A549 (cell line): ENCODE measurements around the gene AEBP2. TPM values are rescaled to one million over a fixed set of nuclear protein-coding genes. Genes with fewer than 3 reads are reported as not detected.
A peak's percentile ranks its signal among the peaks of the same experiment; 100 is the strongest.

Experiments
- ATAC-seq, 2 experiments: fragments of 200-7000 bp in 1 of 2; fragments of >200 bp in 1 of 2; cut with Nextera tagmentation in 1 of 2; cut with Tn5 transposase in 1 of 2; 3 replicates each; pipeline versions ENCODE4 v1.8.0 to v1.9.1; 2018 to 2020; ENCODE audit warnings: mild to moderate bottlenecking in 1 of 2, moderate library complexity in 1 of 2
- CTCF ChIA-PET: fragments of 300-600 bp; sonication (Branson Sonifier 250); formaldehyde crosslinking; extraction: SDS; loops from one replicate; lab custom pipeline; 2021; ENCODE audit warnings: antibody characterized with exemption, inconsistent platforms; lab: Yijun Ruan, JAX
- POLR2A ChIA-PET: fragments of 350-600 bp; formaldehyde crosslinking; extraction: SDS; loops from one replicate; lab custom pipeline; 2021; ENCODE audit warnings: antibody characterized with exemption, inconsistent platforms; lab: Yijun Ruan, JAX
- DNase-seq, 2 experiments: peaks; one replicate each; pipeline versions ENCODE4 v3.0.0 to v3.0.0-alpha.2; 2011 to 2016; ENCODE audit warnings: low read depth in 1 of 2, low spot score in 1 of 2
- FAIRE-seq: peaks from 2 replicates; lab custom pipeline; 2011; peaks lifted over from hg19 to GRCh38; lab: Jason Lieb, UNC
- H3K27ac ChIP-seq, 2 experiments: fragments of >200 bp; sonication (Bioruptor Twin); formaldehyde crosslinking; 3 replicates each; pipeline ENCODE4 v1.5.1; 2016 to 2017
- H3K4me1 ChIP-seq: fragments of >200 bp; sonication (Bioruptor Twin); formaldehyde crosslinking; 3 replicates; pipeline ENCODE4 v1.6.1; 2016
- H3K4me2 ChIP-seq: fragments of >200 bp; sonication (Bioruptor Twin); formaldehyde crosslinking; 3 replicates; pipeline ENCODE4 v1.6.1; 2016
- H3K4me3 ChIP-seq: fragments of >200 bp; sonication (Bioruptor Twin); formaldehyde crosslinking; 3 replicates; pipeline ENCODE4 v1.5.1; 2016
- H3K9me3 ChIP-seq: fragments of >200 bp; sonication (Bioruptor Twin); formaldehyde crosslinking; 3 replicates; pipeline ENCODE4 v1.6.1; 2016
- BCL3 ChIP-seq: fragments of >200 bp; sonication (Bioruptor Twin); formaldehyde crosslinking; IDR thresholded peaks from 3 replicates; pipeline ENCODE4 v1.6.1; 2016
- BHLHE40 ChIP-seq: IDR thresholded peaks from 2 replicates; pipeline ENCODE4 v1.6.1; 2012; ENCODE audit warnings: low read depth, low read length, inconsistent platforms
- EHF ChIP-seq: fragments of 250-450 bp; sonication (Bioruptor Pico); IDR thresholded peaks from 2 replicates; pipeline ENCODE4 v1.5.0; 2020; ENCODE audit warnings: mild to moderate bottlenecking
- EP300 ChIP-seq, 2 experiments: fragments of >200 bp; sonication (Bioruptor Twin); formaldehyde crosslinking; IDR thresholded peaks; 2 replicates in 1 of 2; 3 replicates in 1 of 2; pipeline ENCODE4 v1.6.1; 2016 to 2017
- ESRRA ChIP-seq: fragments of 150-350 bp; IDR thresholded peaks from 2 replicates; pipeline ENCODE4 v1.6.1; 2014; ENCODE audit warnings: mild to moderate bottlenecking, low read length, borderline replicate concordance
- FOSL2 ChIP-seq, 2 experiments: fragments of 450-650 bp in 1 of 2; fragments of >200 bp in 1 of 2; sonication (Bioruptor Twin) in 1 of 2; formaldehyde crosslinking; IDR thresholded peaks; 2 replicates each; pipeline versions ENCODE4 v1.5.0 to v1.6.1; 2016 to 2020; ENCODE audit warnings: mild to moderate bottlenecking in 1 of 2, moderate library complexity in 1 of 2
- HES2 ChIP-seq: fragments of >200 bp; sonication (Bioruptor Twin); formaldehyde crosslinking; IDR thresholded peaks from 2 replicates; pipeline ENCODE4 v1.6.1; 2016
- HMGXB4 ChIP-seq: fragments of 250-450 bp; sonication (Bioruptor Pico); IDR thresholded peaks from 2 replicates; pipeline ENCODE4 v1.5.0; 2021; ENCODE audit warnings: mild to moderate bottlenecking, moderate library complexity, borderline replicate concordance
- HOXA7 ChIP-seq: fragments of 250-450 bp; sonication (Bioruptor Pico); IDR thresholded peaks from 2 replicates; pipeline ENCODE4 v1.5.0; 2020; ENCODE audit warnings: mild to moderate bottlenecking, moderate library complexity
- HOXB5 ChIP-seq: fragments of 250-450 bp; sonication (Bioruptor Pico); IDR thresholded peaks from 2 replicates; pipeline ENCODE4 v1.5.0; 2020; ENCODE audit warnings: mild to moderate bottlenecking, moderate library complexity
- JUNB ChIP-seq: fragments of >200 bp; sonication (Bioruptor Twin); formaldehyde crosslinking; IDR thresholded peaks from 2 replicates; pipeline ENCODE4 v1.6.1; 2016
- KDM5A ChIP-seq: fragments of 200-600 bp; sonication (generic); IDR thresholded peaks from 2 replicates; pipeline ENCODE4 v1.6.1; 2016; ENCODE audit warnings: antibody characterized with exemption, mild to moderate bottlenecking
- MAX ChIP-seq: IDR thresholded peaks from 2 replicates; pipeline ENCODE4 v1.6.1; 2012
- MYC ChIP-seq: IDR thresholded peaks from 2 replicates; pipeline ENCODE4 v1.6.1; 2012; ENCODE audit warnings: mild to moderate bottlenecking, inconsistent platforms, low read length, improper control_type of control experiment, borderline replicate concordance
- NFE2L2 ChIP-seq: fragments of 150-350 bp; conservative IDR thresholded peaks from 2 replicates; pipeline ENCODE4 v1.6.1; 2014; ENCODE audit warnings: low read length
- NPAS2 ChIP-seq: fragments of 250-450 bp; sonication (Bioruptor Pico); IDR thresholded peaks from 2 replicates; pipeline ENCODE4 v1.8.0; 2022; ENCODE audit warnings: mild to moderate bottlenecking, moderate library complexity, borderline replicate concordance
- NR3C1 ChIP-seq: fragments of >200 bp; sonication (Bioruptor Twin); formaldehyde crosslinking; IDR thresholded peaks from 3 replicates; pipeline ENCODE4 v1.6.1; 2017
- RARB ChIP-seq: fragments of 250-450 bp; sonication (Bioruptor Pico); IDR thresholded peaks from 2 replicates; pipeline ENCODE4 v1.8.0; 2021; ENCODE audit warnings: mild to moderate bottlenecking, moderate library complexity
- RCOR1 ChIP-seq: fragments of 150-350 bp; IDR thresholded peaks from 2 replicates; pipeline ENCODE4 v1.6.1; 2014; ENCODE audit warnings: antibody characterized with exemption, low read length, low read depth
- SMC3 ChIP-seq: fragments of >200 bp; sonication (Bioruptor Twin); formaldehyde crosslinking; IDR thresholded peaks from 3 replicates; pipeline ENCODE4 v1.6.1; 2018; ENCODE audit warnings: inconsistent platforms
- SREBF2 ChIP-seq: fragments of 450-650 bp; IDR thresholded peaks from 2 replicates; pipeline ENCODE4 v1.6.1; 2014; ENCODE audit warnings: mild to moderate bottlenecking, moderate library complexity
- ZSCAN20 ChIP-seq: fragments of 250-450 bp; sonication (Bioruptor Pico); IDR thresholded peaks from 2 replicates; pipeline ENCODE4 v1.8.0; 2022; ENCODE audit warnings: mild to moderate bottlenecking, moderate library complexity
- WGBS: methylation state at CpG from one replicate; pipeline ENCODE4 v1.1.6; 2017; ENCODE audit errors: missing lambda C conversion rate; 5-methylcytosine and 5-hydroxymethylcytosine counted together
- polyA plus RNA-seq, 4 experiments: library from polyadenylated mRNA; depleted of rRNA in 3 of 4; stranded (reverse); fragments of >200 nt; fragmentation: RNase III in 1 of 4; extraction: RNeasy Plus Mini Kit Qiagen cat#74134 plus additional on column Dnase treatment in 1 of 4; gene quantifications; 2 replicates in 3 of 4; 3 replicates in 1 of 4; pipeline ENCODE4 v1.2.3, GENCODE V29; 2011 to 2017
- TF ChIP-seq, protein P1 (sequence below): IDR thresholded peaks from 2 replicates; pipeline ENCODE4 v1.6.1; 2012; ENCODE audit warnings: low read depth, borderline replicate concordance
- TF ChIP-seq, protein P2 (sequence below): fragments of 150-350 bp; IDR thresholded peaks from 2 replicates; pipeline ENCODE4 v1.6.1; 2014; ENCODE audit warnings: low read depth, mild to moderate bottlenecking, low read length
- TF ChIP-seq, protein P3 (sequence below): fragments of 450-650 bp; IDR thresholded peaks from 2 replicates; pipeline ENCODE4 v1.6.1; 2014; ENCODE audit warnings: antibody characterized with exemption

AEBP2 gene
- polyA plus RNA-seq, 2 of the 4 experiments (the other 2 are of a cell fraction), result 23.5 to 27.3 TPM

DNA sequence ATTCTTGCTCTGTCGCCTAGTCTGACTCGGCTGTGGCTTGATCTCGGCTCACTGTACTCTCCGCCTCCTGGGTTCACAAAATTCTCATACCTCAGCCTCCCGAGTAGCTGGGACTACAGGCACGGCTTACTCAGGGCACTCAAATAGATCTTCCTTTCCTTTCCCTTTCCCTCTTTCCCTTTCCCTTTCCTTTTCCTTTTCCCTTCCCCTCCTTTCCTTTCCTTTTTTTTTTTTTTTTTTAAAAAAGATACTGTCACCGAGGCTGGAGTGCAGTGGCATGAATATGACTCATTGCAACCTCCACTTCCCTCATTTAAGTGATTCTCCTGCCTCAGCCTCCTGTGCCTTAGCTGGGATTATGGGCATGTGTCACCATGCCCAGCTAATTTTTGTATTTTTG lies 86.0 kb downstream of the AEBP2 start:
- TF ChIP-seq, protein P1, sequence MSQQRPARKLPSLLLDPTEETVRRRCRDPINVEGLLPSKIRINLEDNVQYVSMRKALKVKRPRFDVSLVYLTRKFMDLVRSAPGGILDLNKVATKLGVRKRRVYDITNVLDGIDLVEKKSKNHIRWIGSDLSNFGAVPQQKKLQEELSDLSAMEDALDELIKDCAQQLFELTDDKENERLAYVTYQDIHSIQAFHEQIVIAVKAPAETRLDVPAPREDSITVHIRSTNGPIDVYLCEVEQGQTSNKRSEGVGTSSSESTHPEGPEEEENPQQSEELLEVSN, result no peak
- TF ChIP-seq, protein P2, sequence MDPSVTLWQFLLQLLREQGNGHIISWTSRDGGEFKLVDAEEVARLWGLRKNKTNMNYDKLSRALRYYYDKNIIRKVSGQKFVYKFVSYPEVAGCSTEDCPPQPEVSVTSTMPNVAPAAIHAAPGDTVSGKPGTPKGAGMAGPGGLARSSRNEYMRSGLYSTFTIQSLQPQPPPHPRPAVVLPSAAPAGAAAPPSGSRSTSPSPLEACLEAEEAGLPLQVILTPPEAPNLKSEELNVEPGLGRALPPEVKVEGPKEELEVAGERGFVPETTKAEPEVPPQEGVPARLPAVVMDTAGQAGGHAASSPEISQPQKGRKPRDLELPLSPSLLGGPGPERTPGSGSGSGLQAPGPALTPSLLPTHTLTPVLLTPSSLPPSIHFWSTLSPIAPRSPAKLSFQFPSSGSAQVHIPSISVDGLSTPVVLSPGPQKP, result no peak
- no peak for TF ChIP-seq FOSL2 (IDR thresholded peaks at IDR 0.05)
- TF ChIP-seq FOSL2 (CRISPR knock-in tag; IDR thresholded peaks at IDR 0.05), result no peak
- no peak for TF ChIP-seq MAX
- TF ChIP-seq NPAS2 (CRISPR knock-in tag), result no peak
- ChIA-PET CTCF (interaction anchor here (1.6 kb wide), 1 partner anchor 18 kb away, joined by 3 read pairs; no protein-coding TSS in a partner anchor), POLR2A (no interaction called here)
- Histone ChIP-seq H3K4me2 (no peak overlapping the region), H3K9me3 (no peaks in the 10 kb centered on the region), H3K27ac (no peak overlapping the region), H3K4me1 (peaks cover 20% of the 10 kb centered on the region), H3K4me3 (no peak overlapping the region)
- DNase-seq, result no peak
- no peak for ATAC-seq
- no peak for FAIRE-seq
- 93% methylated on average over 7 of the region's 7 CpGs for WGBS

- H3K4me3 ChIP-seq, result no peak overlapping the region
- WGBS, result 96% methylated on average over 3 of the region's 3 CpGs
- POLR2A ChIA-PET, result no interaction called here
Measured at GRCh38 chr12:19527866-19528265, 88.6 kb downstream of the AEBP2 start.

GRCh38 chr12:19528750-19529149 lies 89.5 kb downstream of the AEBP2 start:
- POLR2A ChIA-PET, result no interaction called here
- DNase-seq (no peak), FAIRE-seq (no peak), ATAC-seq (peak in 1 of 2 experiments; percentile 30; a peak in 3 of 6 replicates)
- H3K27ac ChIP-seq, result no peak overlapping the region
- CTCF ChIA-PET, result no interaction called here
- H3K9me3 ChIP-seq, result no peaks in the 10 kb centered on the region
- peaks cover 19% of the 10 kb centered on the region for H3K4me1 ChIP-seq
- TF ChIP-seq BHLHE40, result no peak
- TF ChIP-seq HOXA7 (CRISPR knock-in tag), result no peak
- no peak for TF ChIP-seq SREBF2
- TF ChIP-seq EHF, result no peak
- no peak for TF ChIP-seq MYC
- TF ChIP-seq MAX, result no peak
- no peak for TF ChIP-seq HES2
- no peak for TF ChIP-seq RCOR1
- TF ChIP-seq, protein P3, sequence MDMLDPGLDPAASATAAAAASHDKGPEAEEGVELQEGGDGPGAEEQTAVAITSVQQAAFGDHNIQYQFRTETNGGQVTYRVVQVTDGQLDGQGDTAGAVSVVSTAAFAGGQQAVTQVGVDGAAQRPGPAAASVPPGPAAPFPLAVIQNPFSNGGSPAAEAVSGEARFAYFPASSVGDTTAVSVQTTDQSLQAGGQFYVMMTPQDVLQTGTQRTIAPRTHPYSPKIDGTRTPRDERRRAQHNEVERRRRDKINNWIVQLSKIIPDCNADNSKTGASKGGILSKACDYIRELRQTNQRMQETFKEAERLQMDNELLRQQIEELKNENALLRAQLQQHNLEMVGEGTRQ, result no peak
- TF ChIP-seq HOXB5, result no peak
- TF ChIP-seq BCL3, result no peak
- WGBS, result 94% methylated on average over 2 of the region's 2 CpGs
- no peak overlapping the region for H3K4me2 ChIP-seq
- no peak overlapping the region for H3K4me3 ChIP-seq

More at GRCh38 chr12:19527866-19528265, 88.6 kb downstream of the AEBP2 start:
- H3K9me3 ChIP-seq, result no peaks in the 10 kb centered on the region
- H3K27ac ChIP-seq, result no peak overlapping the region
- ATAC-seq (no peak), FAIRE-seq (no peak), DNase-seq (no peak)
- CTCF ChIA-PET, result no interaction called here
- H3K4me2 ChIP-seq, result no peak overlapping the region
- TF ChIP-seq NR3C1, result no peak
- no peak for TF ChIP-seq NFE2L2
- TF ChIP-seq SREBF2, result no peak
- no peak for TF ChIP-seq SMC3
- no peak for TF ChIP-seq RARB (CRISPR knock-in tag)
- TF ChIP-seq ESRRA, result no peak
- no peak for TF ChIP-seq JUNB
- TF ChIP-seq HMGXB4 (CRISPR knock-in tag), result no peak
- TF ChIP-seq EP300 (IDR thresholded peaks at IDR 0.05), result no peak
- no peak for TF ChIP-seq ZSCAN20 (CRISPR knock-in tag)
- TF ChIP-seq KDM5A, result no peak
- TF ChIP-seq, all 56 proteins: peak for 0
- H3K4me1 ChIP-seq, result peaks cover 19% of the 10 kb centered on the region
